ENCODE data around the gene SLC25A38.

GRCh38 chr3:39410893-39411292, 27.7 kb downstream of the SLC25A38 start:
- no peak for TF ChIP-seq EZH2 (IDR thresholded peaks at IDR 0.05; ENCODE audit: low read depth, unreplicated experiment)
- TF ChIP-seq, protein P1, sequence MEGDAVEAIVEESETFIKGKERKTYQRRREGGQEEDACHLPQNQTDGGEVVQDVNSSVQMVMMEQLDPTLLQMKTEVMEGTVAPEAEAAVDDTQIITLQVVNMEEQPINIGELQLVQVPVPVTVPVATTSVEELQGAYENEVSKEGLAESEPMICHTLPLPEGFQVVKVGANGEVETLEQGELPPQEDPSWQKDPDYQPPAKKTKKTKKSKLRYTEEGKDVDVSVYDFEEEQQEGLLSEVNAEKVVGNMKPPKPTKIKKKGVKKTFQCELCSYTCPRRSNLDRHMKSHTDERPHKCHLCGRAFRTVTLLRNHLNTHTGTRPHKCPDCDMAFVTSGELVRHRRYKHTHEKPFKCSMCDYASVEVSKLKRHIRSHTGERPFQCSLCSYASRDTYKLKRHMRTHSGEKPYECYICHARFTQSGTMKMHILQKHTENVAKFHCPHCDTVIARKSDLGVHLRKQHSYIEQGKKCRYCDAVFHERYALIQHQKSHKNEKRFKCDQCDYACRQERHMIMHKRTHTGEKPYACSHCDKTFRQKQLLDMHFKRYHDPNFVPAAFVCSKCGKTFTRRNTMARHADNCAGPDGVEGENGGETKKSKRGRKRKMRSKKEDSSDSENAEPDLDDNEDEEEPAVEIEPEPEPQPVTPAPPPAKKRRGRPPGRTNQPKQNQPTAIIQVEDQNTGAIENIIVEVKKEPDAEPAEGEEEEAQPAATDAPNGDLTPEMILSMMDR (conservative IDR thresholded peaks at IDR 0.05; ENCODE audit: low read depth in 2 of 2): no peak
